CD14-positive monocyte (primary cell): ENCODE data around the gene TMEM114. TPM values are rescaled to one million over a fixed set of nuclear protein-coding genes. Genes with fewer than 3 reads are reported as not detected.

Source experiments
- DNase-seq, 3 donors: peaks; one replicate each; pipeline ENCODE4 v3.0.0-alpha.2; 2011 to 2022
- H2AFZ ChIP-seq: 2 replicates; pipeline ENCODE4 v1.6.0; 2012; ENCODE audit warnings: mild to moderate bottlenecking, low read depth, low read length, inconsistent platforms; ENCODE audit not compliant: insufficient read depth, poor library complexity, severe bottlenecking
- H3K27ac ChIP-seq, 2 donors: 1 replicate in 1 of 2; 2 replicates in 1 of 2; pipeline ENCODE4 v1.5.1; 2012 to 2013; ENCODE audit warnings: low read length in 2 of 2, control low read depth in 1 of 2, inconsistent platforms in 1 of 2, low read depth in 1 of 2, mild to moderate bottlenecking in 1 of 2
- H3K27me3 ChIP-seq, 2 donors: one replicate each; pipeline versions ENCODE4 v1.6.0 to v1.6.1; 2011 to 2013; ENCODE audit warnings: low read length in 2 of 2; ENCODE audit not compliant: control insufficient read depth in 2 of 2, insufficient read depth in 2 of 2
- H3K36me3 ChIP-seq, 2 donors: replicated peaks in 1 of 2; 1 replicate in 1 of 2; 2 replicates in 1 of 2; pipeline versions ENCODE4 v1.5.1 to v1.6.1; 2012 to 2013; ENCODE audit warnings: low read length in 2 of 2, control low read depth in 1 of 2, inconsistent platforms in 1 of 2, mild to moderate bottlenecking in 1 of 2; ENCODE audit not compliant: insufficient read depth in 2 of 2, control insufficient read depth in 1 of 2
- H3K4me1 ChIP-seq, 2 donors: 1 replicate in 1 of 2; 2 replicates in 1 of 2; pipeline versions ENCODE4 v1.5.1 to v1.6.1; 2012 to 2013; ENCODE audit warnings: low read length in 2 of 2, control low read depth in 1 of 2, inconsistent platforms in 1 of 2, mild to moderate bottlenecking in 1 of 2, moderate library complexity in 1 of 2; ENCODE audit not compliant: insufficient read depth in 2 of 2, control insufficient read depth in 1 of 2
- H3K4me2 ChIP-seq: replicated peaks from 2 replicates; pipeline ENCODE3; 2012; ENCODE audit warnings: low read length, moderate library complexity, mild to moderate bottlenecking; ENCODE audit not compliant: poor library complexity, severe bottlenecking; ENCODE audit errors: extremely low read depth
- H3K4me3 ChIP-seq, 3 experiments: fragments of 200-600 bp in 1 of 3; sonication (generic) in 1 of 3; replicated peaks in 1 of 3; 1 replicate in 2 of 3; 2 replicates in 1 of 3; pipeline ENCODE4 v1.5.1; 2011 to 2013; ENCODE audit warnings: low read length in 3 of 3, mild to moderate bottlenecking in 3 of 3, control low read depth in 2 of 3, low read depth in 2 of 3, inconsistent platforms in 1 of 3, moderate library complexity in 1 of 3
- H3K79me2 ChIP-seq: 2 replicates; pipeline ENCODE4 v1.6.0; 2012; ENCODE audit warnings: mild to moderate bottlenecking, control low read depth, inconsistent platforms, low read length, moderate library complexity; ENCODE audit not compliant: insufficient read depth
- H3K9ac ChIP-seq: 2 replicates; pipeline ENCODE4 v1.6.0; 2017; ENCODE audit warnings: low read length, mild to moderate bottlenecking; ENCODE audit not compliant: insufficient read depth, poor library complexity, severe bottlenecking
- H3K9me3 ChIP-seq, 2 donors: replicated peaks in 1 of 2; 1 replicate in 1 of 2; 2 replicates in 1 of 2; pipeline versions ENCODE4 v1.5.1 to v1.6.1; 2012 to 2013; ENCODE audit warnings: low read length in 2 of 2, control low read depth in 1 of 2; ENCODE audit not compliant: control insufficient read depth in 1 of 2, insufficient read depth in 1 of 2
- H4K20me1 ChIP-seq: 2 replicates; pipeline ENCODE4 v1.6.0; 2012; ENCODE audit warnings: mild to moderate bottlenecking, low read length, control low read depth, moderate library complexity; ENCODE audit not compliant: insufficient read depth
- H3K27ac Mint-ChIP-seq, 7 donors: one replicate each; pipeline ENCODE4 v1.8.0; 2020; ENCODE audit warnings: mild to moderate bottlenecking in 7 of 7, mixed read lengths in 7 of 7, moderate library complexity in 6 of 7, inconsistent platforms in 2 of 7
- H3K27me3 Mint-ChIP-seq, 3 donors: one replicate each; pipeline ENCODE4 v1.8.0; 2021 to 2022; ENCODE audit warnings: low read depth in 3 of 3, mild to moderate bottlenecking in 3 of 3, mixed read lengths in 3 of 3, moderate library complexity in 3 of 3, inconsistent platforms in 1 of 3
- H3K36me3 Mint-ChIP-seq, 2 donors: one replicate each; pipeline ENCODE4 v1.8.0; 2020; ENCODE audit warnings: mixed read lengths in 2 of 2, inconsistent platforms in 1 of 2, mild to moderate bottlenecking in 1 of 2
- H3K4me1 Mint-ChIP-seq: one replicate; pipeline ENCODE4 v1.8.0; 2020; ENCODE audit warnings: mild to moderate bottlenecking, mixed read lengths
- H3K4me3 Mint-ChIP-seq, 2 donors: one replicate each; pipeline ENCODE4 v1.8.0; 2020; ENCODE audit warnings: mild to moderate bottlenecking in 2 of 2, mixed read lengths in 2 of 2, moderate library complexity in 1 of 2
- H3K9me3 Mint-ChIP-seq, 7 donors: one replicate each; pipeline ENCODE4 v1.8.0; 2020 to 2022; ENCODE audit warnings: mixed read lengths in 7 of 7, mild to moderate bottlenecking in 6 of 7, moderate library complexity in 6 of 7, inconsistent platforms in 2 of 7
- WGBS: methylation state at CpG from one replicate; pipeline ENCODE4 v1.1.5; 2013; ENCODE audit warnings: missing lambda C conversion rate; ENCODE audit not compliant: insufficient coverage; 5-methylcytosine and 5-hydroxymethylcytosine counted together
- intact Hi-C, 2 donors: fragments of 100-400 bp; cut with micrococcal nuclease; formaldehyde crosslinking; loops; one replicate each; pipeline versions ENCODE4 v1.15.0 to v1.15.1; 2023
- polyA plus RNA-seq, 3 donors: library from polyadenylated mRNA; depleted of rRNA in 1 of 3; unstranded in 2 of 3; stranded (reverse) in 1 of 3; fragments of 300-500 nt in 2 of 3; fragments of >200 nt in 1 of 3; fragmentation: Illumina TruSeq in 2 of 3; gene quantifications; 1 replicate in 2 of 3; 2 replicates in 1 of 3; pipeline ENCODE4 v1.2.3, GENCODE V29; 2012 to 2021
- TF ChIP-seq, protein P1 (sequence below): fragments of 200-600 bp; IDR thresholded peaks from one replicate; pipeline ENCODE4 v1.8.0; 2022; ENCODE audit warnings: antibody characterized with exemption, mild to moderate bottlenecking

The TMEM114 gene
- polyA plus RNA-seq, 3 donors, result not detected

DNA sequence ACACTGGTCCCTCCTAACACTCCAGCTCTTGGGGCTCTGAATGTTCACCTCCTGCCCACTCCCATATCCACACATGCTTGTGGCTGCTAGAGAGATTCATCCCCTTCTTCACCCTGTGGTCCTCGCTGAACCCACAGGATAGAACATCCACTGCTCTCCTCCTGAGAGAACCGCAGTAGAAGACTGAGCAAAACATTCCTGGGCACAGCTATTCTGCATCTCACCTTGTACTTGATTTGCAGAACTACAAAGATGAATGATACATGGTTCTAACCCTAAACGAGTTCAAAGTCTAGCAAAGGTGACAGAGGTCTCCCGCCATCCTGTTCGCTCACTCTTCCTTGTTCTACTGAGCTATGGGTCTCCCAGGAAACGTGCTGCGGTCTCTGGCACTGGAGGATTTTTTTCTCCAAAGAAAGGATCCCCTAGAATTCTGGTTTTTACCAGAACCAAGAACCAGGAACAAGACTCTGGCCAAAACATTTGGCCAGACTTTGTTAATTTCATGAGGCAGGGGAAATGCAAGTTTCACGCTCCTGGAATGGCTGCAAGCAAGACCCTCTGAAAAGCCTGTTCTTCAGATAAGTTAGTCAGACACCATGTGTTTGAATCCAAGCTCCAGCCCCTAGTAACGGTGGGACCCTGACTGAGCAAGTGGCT is 39.5 kb downstream of the TMEM114 start:
- H4K20me1 ChIP-seq, result no peaks in the 10 kb centered on the region
- no peaks in the 10 kb centered on the region for H3K36me3 Mint-ChIP-seq
- H3K4me1 Mint-ChIP-seq, result no peaks in the 10 kb centered on the region
- H3K9me3 Mint-ChIP-seq, result peaks cover 0 to 1% (median 0%) of the 10 kb centered on the region in 7 donors
- no peak overlapping the region for H3K27ac ChIP-seq
- no peak for DNase-seq
- no peaks in the 10 kb centered on the region for H3K79me2 ChIP-seq
- TF ChIP-seq, protein P1, sequence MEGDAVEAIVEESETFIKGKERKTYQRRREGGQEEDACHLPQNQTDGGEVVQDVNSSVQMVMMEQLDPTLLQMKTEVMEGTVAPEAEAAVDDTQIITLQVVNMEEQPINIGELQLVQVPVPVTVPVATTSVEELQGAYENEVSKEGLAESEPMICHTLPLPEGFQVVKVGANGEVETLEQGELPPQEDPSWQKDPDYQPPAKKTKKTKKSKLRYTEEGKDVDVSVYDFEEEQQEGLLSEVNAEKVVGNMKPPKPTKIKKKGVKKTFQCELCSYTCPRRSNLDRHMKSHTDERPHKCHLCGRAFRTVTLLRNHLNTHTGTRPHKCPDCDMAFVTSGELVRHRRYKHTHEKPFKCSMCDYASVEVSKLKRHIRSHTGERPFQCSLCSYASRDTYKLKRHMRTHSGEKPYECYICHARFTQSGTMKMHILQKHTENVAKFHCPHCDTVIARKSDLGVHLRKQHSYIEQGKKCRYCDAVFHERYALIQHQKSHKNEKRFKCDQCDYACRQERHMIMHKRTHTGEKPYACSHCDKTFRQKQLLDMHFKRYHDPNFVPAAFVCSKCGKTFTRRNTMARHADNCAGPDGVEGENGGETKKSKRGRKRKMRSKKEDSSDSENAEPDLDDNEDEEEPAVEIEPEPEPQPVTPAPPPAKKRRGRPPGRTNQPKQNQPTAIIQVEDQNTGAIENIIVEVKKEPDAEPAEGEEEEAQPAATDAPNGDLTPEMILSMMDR, result no peak
- no peak overlapping the region for H3K27ac Mint-ChIP-seq
- no peaks in the 10 kb centered on the region for H3K27me3 ChIP-seq
- peaks cover 9 to 22% (median 17%) of the 10 kb centered on the region in 3 donors for H3K27me3 Mint-ChIP-seq
- no peaks in the 10 kb centered on the region for H3K4me1 ChIP-seq
- no peak overlapping the region for H3K4me3 Mint-ChIP-seq
- H3K9me3 ChIP-seq, result no peaks in the 10 kb centered on the region
- no peak overlapping the region for H3K4me3 ChIP-seq
- no peak overlapping the region for H2AFZ ChIP-seq
- no peaks in the 10 kb centered on the region for H3K36me3 ChIP-seq
- intact Hi-C loops, result no loop called here
- 69% methylated on average over 7 of the region's 9 CpGs for WGBS
- H3K4me2 ChIP-seq, result no peak overlapping the region
- H3K9ac ChIP-seq, result no peak overlapping the region

DNA sequence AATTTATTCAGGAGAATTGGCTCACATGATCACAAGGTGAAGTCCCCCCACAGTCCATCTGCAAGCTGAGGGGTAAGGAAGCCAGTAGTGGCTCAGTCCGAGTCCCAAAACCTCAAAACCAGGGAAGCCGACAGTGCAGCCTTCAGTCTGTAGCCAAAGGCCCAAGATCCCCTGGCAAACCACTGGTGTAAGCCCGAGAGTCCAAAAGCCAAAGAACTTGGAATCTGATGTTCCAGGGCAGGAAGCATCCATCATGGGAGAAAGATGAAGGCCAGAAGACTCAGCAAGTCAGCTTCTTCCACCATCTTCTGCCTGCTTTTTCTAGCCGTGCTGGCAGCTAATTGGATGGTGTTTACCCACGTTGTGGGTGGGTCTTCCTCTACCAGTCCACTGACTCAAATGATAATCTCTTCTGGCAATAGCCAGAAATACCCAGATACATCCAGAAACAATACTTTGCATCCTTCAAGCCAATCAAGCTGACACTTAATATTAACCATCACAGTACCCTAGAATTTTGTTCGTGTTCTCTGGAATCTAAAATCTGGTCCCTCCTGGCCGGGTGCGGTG is 40.4 kb downstream of the TMEM114 start:
- Mint-ChIP-seq H3K27me3 (peaks cover 11 to 29% (median 18%) of the 10 kb centered on the region in 3 donors), H3K4me3 (no peak overlapping the region), H3K27ac (no peak overlapping the region), H3K36me3 (no peaks in the 10 kb centered on the region), H3K9me3 (peaks cover 0 to 1% (median 0%) of the 10 kb centered on the region in 7 donors), H3K4me1 (no peaks in the 10 kb centered on the region)
- no peaks in the 10 kb centered on the region for H3K36me3 ChIP-seq
- TF ChIP-seq, protein P1, result no peak
- no peaks in the 10 kb centered on the region for H4K20me1 ChIP-seq
- intact Hi-C loops, result no loop called here
- H3K4me2 ChIP-seq, result no peak overlapping the region
- no peaks in the 10 kb centered on the region for H3K9me3 ChIP-seq
- H3K79me2 ChIP-seq, result no peaks in the 10 kb centered on the region
- no peak overlapping the region for H2AFZ ChIP-seq
- no peak overlapping the region for H3K4me3 ChIP-seq
- no peaks in the 10 kb centered on the region for H3K4me1 ChIP-seq
- no peaks in the 10 kb centered on the region for H3K27me3 ChIP-seq
- no peak for DNase-seq
- WGBS, result 92% methylated on average over 3 of the region's 8 CpGs
- no peak overlapping the region for H3K27ac ChIP-seq
- H3K9ac ChIP-seq, result no peak overlapping the region
